MG63 (cell line): ENCODE measurements around the gene SYNGR4. TPM values are rescaled to one million over a fixed set of nuclear protein-coding genes. Genes with fewer than 3 reads are reported as not detected.
"Not testable (repeated sequence)": the region's sequence is repeated elsewhere in the genome, so short reads cannot be mapped to it uniquely, and the experiment has no call there.

Experiments
- DNase-seq: peaks from one replicate; pipeline ENCODE4 v3.0.0-alpha.2; 2020
- H3K27me3 ChIP-seq: fragments of 250-450 bp; sonication (Bioruptor Pico); 2 replicates; pipeline ENCODE4 v1.5.1; 2020; ENCODE audit warnings: mild to moderate bottlenecking, moderate library complexity
- H3K36me3 ChIP-seq: fragments of 250-450 bp; sonication (Bioruptor Pico); 2 replicates; pipeline ENCODE4 v1.5.1; 2020; ENCODE audit warnings: mild to moderate bottlenecking, moderate library complexity
- H3K4me3 ChIP-seq: fragments of 250-450 bp; sonication (Bioruptor Pico); 2 replicates; pipeline ENCODE4 v1.5.1; 2020; ENCODE audit warnings: mild to moderate bottlenecking, moderate library complexity
- H3K9me3 ChIP-seq: fragments of 250-450 bp; sonication (Bioruptor Pico); 2 replicates; pipeline ENCODE4 v1.5.1; 2020; ENCODE audit warnings: mild to moderate bottlenecking, moderate library complexity
- total RNA-seq: library from RNA; depleted of rRNA; stranded (reverse); fragments of >200 nt; shearing (Covaris generic); gene quantifications from 2 replicates; pipeline ENCODE4 v1.2.3, GENCODE V29; 2014; ENCODE audit warnings: low replicate concordance; rRNA removed

SYNGR4 gene
- not detected in 2 replicates for total RNA-seq

GRCh38 chr19:48363810-48364597 is at the start of gene SYNGR4, which contains the start of gene TMEM143:
Gene SYNGR4, plus strand, starts transcription at chr19:48364367. Its CDS starts 1,476 bp downstream, at chr19:48365843.
Gene TMEM143, minus strand, starts transcription at chr19:48363940. Its CDS starts 20 bp downstream, at chr19:48363920.
- peak; percentile 99 for DNase-seq
- Histone ChIP-seq H3K4me3 (peak within 1 kb of the TSS; percentile 65), H3K9me3 (no peaks in the 10 kb centered on the region), H3K27me3 (no peaks in the 10 kb centered on the region), H3K36me3 (peaks cover 14% of the 10 kb centered on the region)

GRCh38 chr19:48315712-48316111 is 48.5 kb upstream of the SYNGR4 start:
- H3K4me3 ChIP-seq = no peak overlapping the region
- no peak for DNase-seq
- no peaks in the 10 kb centered on the region for H3K9me3 ChIP-seq
- no peaks in the 10 kb centered on the region for H3K27me3 ChIP-seq
- H3K36me3 ChIP-seq = no peaks in the 10 kb centered on the region

- not testable (repeated sequence) for DNase-seq, H3K36me3 ChIP-seq, H3K9me3 ChIP-seq, H3K27me3 ChIP-seq, H3K4me3 ChIP-seq
Measured at GRCh38 chr19:48317708-48317960, 46.5 kb upstream of the SYNGR4 start.

DNA sequence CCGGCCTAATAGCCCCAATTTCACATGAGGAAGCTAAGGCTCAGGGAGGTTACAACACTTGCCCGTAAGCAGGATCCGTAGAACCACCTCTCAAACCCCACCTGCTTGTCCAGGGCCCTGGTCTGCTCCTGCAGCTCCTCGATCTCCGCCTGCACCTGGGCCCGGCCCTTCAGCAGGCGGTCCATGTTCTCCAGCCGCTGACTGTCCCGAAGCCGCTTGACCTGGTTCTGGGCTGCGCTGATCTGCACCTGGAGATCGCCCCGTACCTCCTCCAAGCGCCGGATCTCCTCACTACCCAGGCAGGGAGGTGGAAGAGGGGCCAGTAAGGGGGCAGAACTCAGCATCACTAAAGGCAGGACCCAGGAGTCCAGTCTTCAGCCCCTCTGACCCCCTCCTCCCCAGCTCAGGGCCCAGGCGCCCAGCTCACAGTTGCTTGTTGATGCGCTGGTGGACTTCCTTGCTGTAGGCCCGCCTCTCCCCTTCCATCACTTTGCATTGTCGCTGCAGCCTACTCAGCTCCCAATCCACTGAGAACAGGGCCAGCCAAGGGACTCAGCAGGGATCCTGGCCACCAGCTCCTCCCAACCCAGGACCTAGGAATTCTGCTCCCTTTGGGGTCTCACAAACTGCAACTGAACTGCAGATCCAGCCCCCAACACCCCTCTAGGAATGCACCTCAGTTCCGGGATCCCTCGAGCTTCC is 45.7 kb upstream of the SYNGR4 start:
- no peaks in the 10 kb centered on the region for H3K36me3 ChIP-seq
- no peak for DNase-seq
- no peak overlapping the region for H3K4me3 ChIP-seq
- H3K9me3 ChIP-seq = no peaks in the 10 kb centered on the region
- no peaks in the 10 kb centered on the region for H3K27me3 ChIP-seq

GRCh38 chr19:48319647-48320541 is 44.3 kb upstream of the SYNGR4 start:
- Histone ChIP-seq H3K9me3 (no peaks in the 10 kb centered on the region), H3K27me3 (no peaks in the 10 kb centered on the region), H3K4me3 (no peak overlapping the region), H3K36me3 (no peaks in the 10 kb centered on the region)
- peak; percentile 83 for DNase-seq

DNA sequence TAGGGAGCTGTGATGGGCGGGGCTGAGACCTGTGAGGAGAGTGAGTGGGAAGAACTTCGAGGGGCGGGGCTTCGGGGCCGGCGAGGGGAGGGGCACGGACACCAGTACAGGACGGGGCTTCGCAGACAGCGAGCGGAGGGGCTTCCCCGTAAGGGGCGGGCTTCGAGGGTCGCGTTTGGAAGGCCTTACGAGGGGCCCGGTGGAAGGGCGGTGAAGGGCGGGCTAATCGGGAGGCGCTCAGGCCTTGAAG is 42.9 kb upstream of the SYNGR4 start:
- Histone ChIP-seq H3K4me3 (peak overlapping the region; percentile 36), H3K36me3 (peaks cover 4% of the 10 kb centered on the region), H3K27me3 (no peaks in the 10 kb centered on the region), H3K9me3 (no peaks in the 10 kb centered on the region)
- peak; percentile 76 for DNase-seq

DNA sequence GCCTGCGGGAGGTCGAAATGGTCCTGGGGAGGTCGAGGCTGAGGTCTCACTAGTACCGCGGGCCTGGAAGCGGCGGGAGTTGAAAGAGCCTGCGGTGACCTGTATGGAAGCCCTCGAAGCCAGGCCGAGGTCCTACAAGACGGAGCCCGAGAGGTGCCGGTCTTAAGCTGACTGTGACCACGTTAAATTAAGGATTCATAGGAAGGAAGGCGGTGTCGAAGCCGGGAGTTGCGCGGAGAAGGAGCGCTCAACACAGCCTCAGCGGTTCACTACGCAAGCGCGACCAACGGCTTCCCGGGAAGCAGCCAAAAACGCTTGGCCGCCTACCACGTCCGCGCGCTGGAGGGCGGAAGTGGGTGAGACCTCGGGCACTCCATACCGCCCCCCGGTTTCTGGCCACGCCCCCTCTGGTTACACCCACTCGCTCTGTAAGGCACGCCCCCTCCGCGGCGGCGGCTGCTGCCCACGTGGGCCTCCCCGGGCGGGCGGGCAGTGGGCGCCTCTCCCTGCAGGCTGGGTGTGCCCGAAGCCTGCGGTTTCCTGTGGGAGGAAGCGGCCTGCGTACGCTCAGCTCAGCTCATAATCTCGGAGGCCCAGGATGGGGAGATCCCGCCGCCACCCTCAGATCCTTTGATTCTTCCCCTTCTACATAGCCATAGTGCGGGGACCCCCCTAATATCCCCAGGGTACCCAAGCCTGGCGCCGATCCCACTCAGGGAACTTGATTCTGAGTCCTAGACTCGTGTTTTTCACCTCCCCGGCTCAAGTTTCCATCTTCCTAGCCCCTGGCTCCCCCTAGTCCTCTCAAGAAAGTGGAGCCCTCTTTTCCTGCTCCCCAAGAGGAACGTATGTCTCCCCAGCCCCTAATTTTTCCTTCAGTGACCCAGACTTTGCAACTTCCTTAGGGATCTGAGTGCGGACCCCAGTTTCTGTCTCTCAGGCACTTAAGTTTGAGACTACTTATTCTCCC is 42.3 kb upstream of the SYNGR4 start:
- Histone ChIP-seq H3K4me3 (peak overlapping the region; percentile 36), H3K27me3 (no peaks in the 10 kb centered on the region), H3K9me3 (no peaks in the 10 kb centered on the region), H3K36me3 (peaks cover 10% of the 10 kb centered on the region)
- DNase-seq = peak; percentile 99

- DNase-seq = peak; percentile 97
- Histone ChIP-seq H3K36me3 (peaks cover 45% of the 10 kb centered on the region), H3K4me3 (peak within 1 kb of the TSS; percentile 93), H3K9me3 (no peaks in the 10 kb centered on the region), H3K27me3 (no peaks in the 10 kb centered on the region)
Measured at GRCh38 chr19:48325265-48325910, 38.8 kb upstream of the SYNGR4 start, which contains the start of gene EMP3. Gene EMP3, plus strand, starts transcription at chr19:48325552. Its CDS starts 1,293 bp downstream, at chr19:48326845.

DNA sequence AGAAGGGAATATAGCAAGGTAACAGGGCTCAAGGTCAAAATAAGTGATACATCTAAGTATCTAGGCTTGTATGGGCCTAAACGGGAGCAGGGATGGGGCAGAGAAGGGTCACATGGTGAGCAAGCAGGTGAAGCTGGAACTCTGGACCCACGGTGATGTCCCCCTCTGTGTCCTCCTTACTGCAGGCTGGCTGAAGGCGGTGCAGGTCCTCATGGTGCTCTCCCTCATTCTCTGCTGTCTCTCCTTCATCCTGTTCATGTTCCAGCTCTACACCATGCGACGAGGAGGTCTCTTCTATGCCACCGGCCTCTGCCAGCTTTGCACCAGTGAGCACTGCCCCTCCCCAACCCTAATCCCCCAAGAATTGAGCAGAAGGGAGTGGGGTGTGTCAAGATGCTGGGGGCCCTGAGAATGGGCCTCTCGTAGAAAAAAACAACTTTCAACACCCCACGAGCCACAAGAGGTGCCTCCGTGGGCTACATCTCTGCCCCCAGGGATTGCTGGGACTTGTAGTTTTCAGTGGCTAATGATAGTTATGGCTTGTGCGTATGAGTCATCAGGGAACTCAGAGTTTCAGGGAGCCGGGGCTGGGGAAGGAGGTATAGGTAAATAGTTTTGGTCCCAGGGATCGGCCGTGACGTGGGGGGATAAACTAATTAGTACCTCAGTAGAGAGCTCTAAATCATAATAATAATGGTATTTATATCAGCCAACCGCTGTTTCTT is 34.8 kb upstream of the SYNGR4 start:
- no peak overlapping the region for H3K4me3 ChIP-seq
- no peak for DNase-seq

GRCh38 chr19:48330012-48330681 is 34.0 kb upstream of the SYNGR4 start:
- Histone ChIP-seq H3K27me3 (no peaks in the 10 kb centered on the region), H3K4me3 (no peak overlapping the region), H3K36me3 (peaks cover 55% of the 10 kb centered on the region), H3K9me3 (no peaks in the 10 kb centered on the region)
- DNase-seq = no peak

More for the DNA sequence above, 34.8 kb upstream of the SYNGR4 start:
- Histone ChIP-seq H3K9me3 (no peaks in the 10 kb centered on the region), H3K36me3 (peaks cover 55% of the 10 kb centered on the region), H3K27me3 (no peaks in the 10 kb centered on the region)

GRCh38 chr19:48332351-48332661 is 31.9 kb upstream of the SYNGR4 start:
- Histone ChIP-seq H3K36me3 (peaks cover 42% of the 10 kb centered on the region), H3K4me3 (no peak overlapping the region), H3K27me3 (no peaks in the 10 kb centered on the region), H3K9me3 (no peaks in the 10 kb centered on the region)
- DNase-seq = no peak

DNA sequence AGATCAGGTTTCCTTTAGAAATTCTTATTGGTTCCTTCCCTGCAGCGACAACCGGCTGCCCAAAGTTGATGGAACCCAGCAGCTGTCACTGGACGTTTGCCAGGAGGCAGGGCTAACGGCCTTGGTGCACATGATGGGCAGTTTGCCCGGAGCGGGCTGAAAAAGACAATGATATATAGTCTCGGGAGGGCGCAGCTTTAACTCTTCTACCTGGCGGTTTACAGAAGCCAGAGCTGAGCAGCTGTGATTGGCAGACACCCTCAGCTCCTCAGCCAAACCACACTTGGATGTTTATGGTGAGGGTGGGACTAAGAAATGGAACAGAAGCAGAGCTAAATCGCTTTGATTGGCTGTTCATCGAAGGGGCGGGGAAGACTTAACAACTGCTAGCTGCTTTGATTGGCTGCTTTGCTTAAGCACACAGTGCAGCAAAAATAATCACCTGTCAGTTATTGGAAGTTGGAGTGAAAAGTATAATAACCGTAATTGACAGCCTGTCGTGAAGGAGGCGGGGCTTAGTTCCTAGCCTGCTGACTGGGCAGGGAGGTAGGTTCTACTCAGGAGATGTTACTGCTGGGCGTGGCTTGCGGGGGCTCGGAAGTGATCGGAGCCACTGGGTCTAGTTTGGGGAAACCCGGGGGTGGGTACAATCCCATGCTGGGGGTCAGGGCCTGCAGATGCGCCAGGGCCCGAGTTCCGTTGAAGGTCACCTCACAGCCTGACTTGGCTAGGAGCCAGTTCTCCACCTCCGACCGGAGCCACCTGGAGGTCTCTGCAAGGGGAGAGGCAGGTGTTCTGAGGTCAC is 31.3 kb upstream of the SYNGR4 start:
- H3K9me3 ChIP-seq = no peaks in the 10 kb centered on the region
- peak overlapping the region; percentile 30 for H3K4me3 ChIP-seq
- DNase-seq = peak; percentile 97
- H3K27me3 ChIP-seq = no peaks in the 10 kb centered on the region
- peaks cover 36% of the 10 kb centered on the region for H3K36me3 ChIP-seq

GRCh38 chr19:48333467-48334384 is 30.4 kb upstream of the SYNGR4 start:
- Histone ChIP-seq H3K27me3 (no peaks in the 10 kb centered on the region), H3K36me3 (peaks cover 27% of the 10 kb centered on the region), H3K9me3 (no peaks in the 10 kb centered on the region), H3K4me3 (peak overlapping the region; percentile 53)
- DNase-seq = peak; percentile 96
